ENCODE measurements around the gene ULK3. TPM values are rescaled to one million over a fixed set of nuclear protein-coding genes. Genes with fewer than 3 reads are reported as not detected.

Gene ULK3
- total and polyA plus RNA-seq, 2 donors (not counting 1 experiment from before 2014, with no cell fraction given): 51.1 to 108 TPM

DNA sequence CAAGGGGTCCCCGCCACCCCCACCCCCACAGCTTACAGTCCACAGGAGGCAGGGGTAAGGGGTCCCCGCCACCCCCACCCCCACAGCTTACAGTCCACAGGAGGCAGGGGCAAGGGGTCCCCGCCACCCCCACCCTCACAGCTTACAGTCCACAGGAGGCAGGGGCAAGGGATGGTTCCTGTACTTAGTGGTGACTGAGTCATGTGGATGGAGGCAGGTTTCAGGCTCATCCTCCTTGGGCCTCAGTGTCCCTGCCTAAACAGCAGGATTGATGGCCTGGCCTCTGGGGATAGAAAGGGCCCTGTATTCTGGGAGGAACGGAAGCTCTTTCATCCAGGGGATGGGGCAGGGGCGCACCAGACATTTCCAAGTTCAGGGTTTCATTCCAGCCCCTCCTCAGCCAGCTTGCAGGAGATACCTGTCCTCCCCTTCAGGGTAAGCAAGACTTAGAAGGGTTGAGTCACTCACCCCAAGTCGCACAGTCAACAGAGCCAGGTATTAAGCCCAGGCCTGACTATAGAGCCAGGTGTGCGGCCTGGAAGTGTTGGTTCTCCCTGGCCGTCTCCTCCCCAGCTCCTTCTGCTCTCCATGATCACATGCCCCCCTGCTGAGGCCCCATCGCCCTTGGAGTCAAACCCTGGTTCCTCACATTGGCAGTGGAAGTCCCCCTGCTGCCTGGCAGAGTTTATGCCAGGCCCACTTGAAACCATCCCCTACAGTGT, 48.5 kb downstream of the ULK3 start:
- Histone ChIP-seq H3K27ac (ENCODE audit: low read length in 2 of 2) (peak overlapping the region; percentile 39 to 93), H4K20me1 (ENCODE audit: control insufficient read depth, insufficient read depth, low read length, poor library complexity, severe bottlenecking) (peaks cover 77% of the 10 kb centered on the region), H3K36me3 (replicated peaks in 1 of 2; ENCODE audit: control extremely low read depth in 1 of 2, control insufficient read depth in 1 of 2, extremely low read depth in 1 of 2, insufficient read depth in 2 of 2, low read length in 1 of 2) (peaks cover 0 to 74% of the 10 kb centered on the region in 2 experiments), H3K79me2 (ENCODE audit: control insufficient read depth, insufficient read depth, low read length) (peaks cover 100% of the 10 kb centered on the region), H3K9me3 (ENCODE audit: control extremely low read depth in 1 of 3, control insufficient read depth in 2 of 3, insufficient read depth in 1 of 3, low read length in 2 of 3) (no peaks in the 10 kb centered on the region), H3K4me1 (ENCODE audit: control insufficient read depth in 2 of 2, insufficient read depth in 2 of 2, low read length in 2 of 2) (peaks cover 95 to 99% of the 10 kb centered on the region in 2 donors), H3K9ac (ENCODE audit: low read length) (peak overlapping the region; percentile 20), H3K27me3 (replicated peaks in 1 of 4; ENCODE audit: control extremely low read depth in 1 of 4, control insufficient read depth in 3 of 4, insufficient read depth in 4 of 4, low read length in 3 of 4) (no peaks in the 10 kb centered on the region), H3K4me2 (replicated peaks; ENCODE audit: low read depth, low read length, poor library complexity, severe bottlenecking) (peak overlapping the region; percentile 91), H2AFZ (ENCODE audit: insufficient read depth, low read depth, low read length, poor library complexity, severe bottlenecking) (no peak overlapping the region), H3K4me3 (ENCODE audit: control extremely low read depth in 1 of 5, extremely low read depth in 1 of 5, insufficient read depth in 1 of 5, low read depth in 2 of 5, low read length in 4 of 5) (no peak overlapping the region)
- DNase-seq: no peak
- Mint-ChIP-seq H3K27ac (peak overlapping the region; percentile 74), H3K4me3 (peak overlapping the region; percentile 71), H3K9me3 (ENCODE audit: insufficient read depth) (no peaks in the 10 kb centered on the region), H3K27me3 (no peaks in the 10 kb centered on the region), H3K4me1 (peaks cover 91% of the 10 kb centered on the region)
- TF ChIP-seq, protein P1, sequence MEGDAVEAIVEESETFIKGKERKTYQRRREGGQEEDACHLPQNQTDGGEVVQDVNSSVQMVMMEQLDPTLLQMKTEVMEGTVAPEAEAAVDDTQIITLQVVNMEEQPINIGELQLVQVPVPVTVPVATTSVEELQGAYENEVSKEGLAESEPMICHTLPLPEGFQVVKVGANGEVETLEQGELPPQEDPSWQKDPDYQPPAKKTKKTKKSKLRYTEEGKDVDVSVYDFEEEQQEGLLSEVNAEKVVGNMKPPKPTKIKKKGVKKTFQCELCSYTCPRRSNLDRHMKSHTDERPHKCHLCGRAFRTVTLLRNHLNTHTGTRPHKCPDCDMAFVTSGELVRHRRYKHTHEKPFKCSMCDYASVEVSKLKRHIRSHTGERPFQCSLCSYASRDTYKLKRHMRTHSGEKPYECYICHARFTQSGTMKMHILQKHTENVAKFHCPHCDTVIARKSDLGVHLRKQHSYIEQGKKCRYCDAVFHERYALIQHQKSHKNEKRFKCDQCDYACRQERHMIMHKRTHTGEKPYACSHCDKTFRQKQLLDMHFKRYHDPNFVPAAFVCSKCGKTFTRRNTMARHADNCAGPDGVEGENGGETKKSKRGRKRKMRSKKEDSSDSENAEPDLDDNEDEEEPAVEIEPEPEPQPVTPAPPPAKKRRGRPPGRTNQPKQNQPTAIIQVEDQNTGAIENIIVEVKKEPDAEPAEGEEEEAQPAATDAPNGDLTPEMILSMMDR (IDR thresholded peaks at IDR 0.05): no peak
- no peak for TF ChIP-seq EZH2 (IDR thresholded peaks at IDR 0.05; ENCODE audit: borderline replicate concordance, insufficient read depth, low read depth, low read length, poor library complexity, severe bottlenecking)
- intact Hi-C loops (cut with micrococcal nuclease): no loop called here
- ChIA-PET CTCF (interaction anchor here (1.0 to 37.1 kb wide), 12 partner anchors 0 to 391 kb away, joined by 3 to 2548 read pairs (median 4); partner anchors contain the start of genes CSK, FAM219B and LMAN1L), POLR2A (interaction anchor here (0.6 to 15.8 kb wide), 4 partner anchors 10 to 421 kb away, joined by 3 to 572 read pairs (median 4); partner anchors contain the start of genes CSK and MPI)
- ATAC-seq (ENCODE audit: low read depth): no peak
- WGBS (ENCODE audit: insufficient coverage): 77% methylated on average over 5 of the region's 9 CpGs
